ENCODE results near the gene GNAT1.

GNAT1 gene

DNA sequence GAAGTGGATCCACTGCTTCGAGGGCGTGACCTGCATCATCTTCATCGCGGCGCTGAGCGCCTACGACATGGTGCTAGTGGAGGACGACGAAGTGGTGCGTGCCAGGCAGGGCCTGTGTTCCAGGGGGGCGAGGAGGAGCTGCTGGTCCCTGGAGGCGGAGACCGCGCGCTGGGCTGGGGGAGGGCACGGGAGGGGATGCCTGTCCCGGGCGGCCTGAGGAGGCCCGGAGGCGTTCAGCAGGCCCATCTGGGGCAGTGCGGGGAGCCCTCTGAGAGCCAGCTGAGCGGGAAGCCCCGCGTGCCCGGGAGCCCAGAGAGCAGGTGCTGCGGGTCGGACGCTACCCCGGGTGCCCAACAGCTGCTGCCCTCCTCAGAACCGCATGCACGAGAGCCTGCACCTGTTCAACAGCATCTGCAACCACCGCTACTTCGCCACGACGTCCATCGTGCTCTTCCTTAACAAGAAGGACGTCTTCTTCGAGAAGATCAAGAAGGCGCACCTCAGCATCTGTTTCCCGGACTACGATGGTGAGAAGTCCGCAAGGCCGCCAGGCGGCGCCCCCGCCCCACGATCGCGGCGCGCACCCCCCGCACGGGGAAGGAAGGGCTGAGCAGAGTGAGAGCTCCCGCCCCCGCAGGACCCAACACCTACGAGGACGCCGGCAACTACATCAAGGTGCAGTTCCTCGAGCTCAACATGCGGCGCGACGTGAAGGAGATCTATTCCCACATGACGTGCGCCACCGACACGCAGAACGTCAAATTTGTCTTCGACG lies 2.9 kb downstream of the GNAT1 start:
- Histone ChIP-seq H3K4me3 (replicated peaks; ENCODE audit: low read depth, low read length) (no peak overlapping the region), H3K27me3 (replicated peaks; ENCODE audit: control insufficient read depth, insufficient read depth, low read length) (no peaks in the 10 kb centered on the region; the same call in 1 of the 2 replicates), H3K36me3 (ENCODE audit: control insufficient read depth, insufficient read depth, low read length) (no peaks in the 10 kb centered on the region)
- peak; percentile 87 for DNase-seq (ENCODE audit: extremely low read depth, insufficient read length)
- TF ChIP-seq CTCF (IDR thresholded peaks at IDR 0.05; ENCODE audit: insufficient read depth, low read length, poor library complexity, severe bottlenecking), result peak; percentile 82

DNA sequence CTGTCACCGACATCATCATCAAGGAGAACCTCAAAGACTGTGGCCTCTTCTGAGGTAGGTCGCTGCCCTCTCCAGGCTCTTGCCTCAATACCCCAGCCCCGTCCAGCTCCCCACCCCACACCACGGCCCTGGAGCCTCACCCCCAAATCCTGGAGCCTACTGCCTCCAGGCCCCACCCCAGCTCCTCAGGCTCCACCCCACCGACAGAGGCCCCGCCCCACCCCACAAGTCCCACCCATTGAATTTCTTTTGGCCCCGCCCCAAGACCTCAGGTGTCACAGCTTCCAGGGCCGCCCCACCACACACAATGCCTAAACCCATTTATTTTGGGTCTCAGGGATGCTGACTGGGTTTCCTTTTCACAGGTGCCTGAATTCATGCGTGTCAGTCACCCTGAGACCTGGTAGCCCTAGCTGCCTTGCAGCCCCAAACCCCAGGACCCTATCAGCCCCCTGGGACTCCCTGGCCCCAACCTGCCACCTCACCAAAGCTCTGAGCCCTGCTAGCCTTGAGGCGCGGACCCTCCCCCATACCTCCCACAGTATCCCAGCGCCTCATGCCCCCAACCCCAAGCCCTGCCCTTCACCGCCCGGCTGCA lies 3.6 kb downstream of the GNAT1 start:
- no peak for TF ChIP-seq CTCF (IDR thresholded peaks at IDR 0.05; ENCODE audit: insufficient read depth, low read length, poor library complexity, severe bottlenecking)
- no peaks in the 10 kb centered on the region for H3K36me3 ChIP-seq (ENCODE audit: control insufficient read depth, insufficient read depth, low read length)
- no peak for DNase-seq (ENCODE audit: extremely low read depth, insufficient read length)
- H3K27me3 ChIP-seq (replicated peaks; ENCODE audit: control insufficient read depth, insufficient read depth, low read length), result no peaks in the 10 kb centered on the region; the same call in 1 of the 2 replicates
- H3K4me3 ChIP-seq (replicated peaks; ENCODE audit: low read depth, low read length), result no peak overlapping the region

- Histone ChIP-seq H3K4me3 (replicated peaks; ENCODE audit: low read depth, low read length) (no peak overlapping the region), H3K27me3 (replicated peaks; ENCODE audit: control insufficient read depth, insufficient read depth, low read length) (no peaks in the 10 kb centered on the region; the same call in 1 of the 2 replicates), H3K36me3 (ENCODE audit: control insufficient read depth, insufficient read depth, low read length) (no peaks in the 10 kb centered on the region)
- DNase-seq (ENCODE audit: extremely low read depth, insufficient read length), result no peak
- TF ChIP-seq CTCF (IDR thresholded peaks at IDR 0.05; ENCODE audit: insufficient read depth, low read length, poor library complexity, severe bottlenecking), result no peak
These were observed 4.3 kb downstream of the GNAT1 start for GRCh38 chr3:50195501-50196252.

DNA sequence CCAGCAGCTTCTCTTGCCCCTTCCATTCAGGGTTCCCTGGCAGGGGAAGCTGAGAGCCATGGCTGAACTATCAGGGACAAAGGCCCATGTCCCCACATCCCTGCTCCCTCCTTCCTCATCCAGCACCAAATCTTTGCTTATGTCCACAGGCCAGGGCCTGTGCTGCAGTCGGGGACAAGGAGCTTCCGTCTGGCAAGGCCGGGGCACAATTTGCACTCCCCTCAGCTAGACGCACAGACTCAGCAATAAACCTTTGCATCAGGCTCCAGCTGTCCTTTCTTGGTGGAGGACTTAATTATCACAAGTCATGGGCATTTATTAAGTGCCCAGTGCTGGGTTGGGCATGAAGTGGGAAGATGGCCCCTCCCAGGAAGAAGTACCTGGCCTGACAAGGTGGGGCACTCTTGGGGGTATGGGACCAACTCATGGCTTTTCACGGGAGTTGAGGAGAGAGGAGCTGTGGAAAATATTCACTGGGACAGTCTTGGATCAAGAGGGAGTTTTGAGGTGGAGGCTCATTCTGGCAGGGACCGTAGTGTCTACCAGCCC lies 4.9 kb downstream of the GNAT1 start:
- Histone ChIP-seq H3K27me3 (replicated peaks; ENCODE audit: control insufficient read depth, insufficient read depth, low read length) (no peaks in the 10 kb centered on the region; the same call in 1 of the 2 replicates), H3K36me3 (ENCODE audit: control insufficient read depth, insufficient read depth, low read length) (no peaks in the 10 kb centered on the region), H3K4me3 (replicated peaks; ENCODE audit: low read depth, low read length) (no peak overlapping the region)
- DNase-seq (ENCODE audit: extremely low read depth, insufficient read length), result no peak
- no peak for TF ChIP-seq CTCF (IDR thresholded peaks at IDR 0.05; ENCODE audit: insufficient read depth, low read length, poor library complexity, severe bottlenecking)

- DNase-seq (ENCODE audit: extremely low read depth, insufficient read length), result no peak
- no peak overlapping the region for H3K4me3 ChIP-seq (replicated peaks; ENCODE audit: low read depth, low read length)
- no peaks in the 10 kb centered on the region for H3K36me3 ChIP-seq (ENCODE audit: control insufficient read depth, insufficient read depth, low read length)
- no peak for TF ChIP-seq CTCF (IDR thresholded peaks at IDR 0.05; ENCODE audit: insufficient read depth, low read length, poor library complexity, severe bottlenecking)
- H3K27me3 ChIP-seq (replicated peaks; ENCODE audit: control insufficient read depth, insufficient read depth, low read length), result peaks cover 3% of the 10 kb centered on the region
These were observed 10.3 kb downstream of the GNAT1 start for GRCh38 chr3:50201573-50202315.

All from GM06990 (cell line).